Spleen (tissue), 7 donors: Measurements from ENCODE around the gene CEMIP2.

ENCODE experiments used
- POLR2A ChIP-seq, 3 donors: fragments of 450-650 bp; IDR thresholded peaks; one replicate each; pipeline ENCODE4 v1.5.1; 2017; ENCODE audit warnings: antibody characterized with exemption in 3 of 3, mild to moderate bottlenecking in 1 of 3
- TF ChIP-seq, protein P1 (sequence below), 11 experiments: fragments of 200-600 bp in 7 of 11; fragments of 450-650 bp in 4 of 11; sonication (generic) in 4 of 11; IDR thresholded peaks in 8 of 11; conservative IDR thresholded peaks in 3 of 11; 1 replicate in 7 of 11; 2 replicates in 4 of 11; pipeline versions ENCODE4 v1.4.0 to v1.8.0; 2016 to 2021; ENCODE audit warnings: antibody characterized with exemption in 11 of 11, inconsistent platforms in 4 of 11, mild to moderate bottlenecking in 1 of 11
- donor health status: DM: no; HTN: no; CAD: no; lungs with moderate emphysema.
- donor health status: DM: no; HTN: no; CAD: no.
- donor health status: DM: no; HTN: no; CAD: no.

- TF ChIP-seq POLR2A (IDR thresholded peaks at IDR 0.05): no peak
- TF ChIP-seq, protein P1, sequence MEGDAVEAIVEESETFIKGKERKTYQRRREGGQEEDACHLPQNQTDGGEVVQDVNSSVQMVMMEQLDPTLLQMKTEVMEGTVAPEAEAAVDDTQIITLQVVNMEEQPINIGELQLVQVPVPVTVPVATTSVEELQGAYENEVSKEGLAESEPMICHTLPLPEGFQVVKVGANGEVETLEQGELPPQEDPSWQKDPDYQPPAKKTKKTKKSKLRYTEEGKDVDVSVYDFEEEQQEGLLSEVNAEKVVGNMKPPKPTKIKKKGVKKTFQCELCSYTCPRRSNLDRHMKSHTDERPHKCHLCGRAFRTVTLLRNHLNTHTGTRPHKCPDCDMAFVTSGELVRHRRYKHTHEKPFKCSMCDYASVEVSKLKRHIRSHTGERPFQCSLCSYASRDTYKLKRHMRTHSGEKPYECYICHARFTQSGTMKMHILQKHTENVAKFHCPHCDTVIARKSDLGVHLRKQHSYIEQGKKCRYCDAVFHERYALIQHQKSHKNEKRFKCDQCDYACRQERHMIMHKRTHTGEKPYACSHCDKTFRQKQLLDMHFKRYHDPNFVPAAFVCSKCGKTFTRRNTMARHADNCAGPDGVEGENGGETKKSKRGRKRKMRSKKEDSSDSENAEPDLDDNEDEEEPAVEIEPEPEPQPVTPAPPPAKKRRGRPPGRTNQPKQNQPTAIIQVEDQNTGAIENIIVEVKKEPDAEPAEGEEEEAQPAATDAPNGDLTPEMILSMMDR (IDR thresholded peaks at IDR 0.05 in 8 of 11, conservative IDR thresholded peaks at IDR 0.05 in 3 of 11): no peak
These were observed 115.8 kb downstream of the CEMIP2 start for GRCh38 chr9:71652480-71652879.
